GM12878 (cell line): ENCODE data around the gene PGAP3. TPM values are rescaled to one million over a fixed set of nuclear protein-coding genes. Genes with fewer than 3 reads are reported as not detected.
A peak's percentile ranks its signal among the peaks of the same experiment; 100 is the strongest.

Source experiments
- ATAC-seq: fragments of 200-7000 bp; cut with Tn5 transposase; 3 replicates; pipeline ENCODE4 v1.9.1; 2020; ENCODE audit warnings: mild to moderate bottlenecking, moderate library complexity
- Bru-seq: library from RNA; stranded (reverse); fragments of 400-500 nt; gene quantifications from one replicate; lab custom pipeline; 2021; lab: Mats Ljungman, UMichigan
- BruChase-seq, 2 experiments: library from RNA; stranded (reverse); fragments of 400-500 nt; gene quantifications; one replicate each; lab custom pipeline; 2021; lab: Mats Ljungman, UMichigan
- BruUV-seq: library from RNA; stranded (reverse); fragments of 400-500 nt; replicated peaks from 2 replicates; lab custom pipeline; 2021; lab: Mats Ljungman, UMichigan
- CTCF ChIA-PET: fragments of 300-600 bp; sonication (Branson Sonifier 250); formaldehyde crosslinking; extraction: SDS; loops from one replicate; lab custom pipeline; 2021; ENCODE audit warnings: inconsistent platforms; lab: Yijun Ruan, JAX
- POLR2A ChIA-PET: fragments of 350-600 bp; formaldehyde crosslinking; extraction: SDS; loops from one replicate; lab custom pipeline; 2021; ENCODE audit warnings: inconsistent platforms; lab: Charles Lee
- RAD21 ChIA-PET: fragments of 300-600 bp; sonication (Branson Sonifier 250); formaldehyde crosslinking; loops from one replicate; lab custom pipeline; 2023; ENCODE audit warnings: antibody characterized with exemption; ENCODE audit not compliant: unreplicated experiment; lab: Charles Lee
- SMC1A ChIA-PET: fragments of 300-600 bp; sonication (Branson Sonifier 250); formaldehyde crosslinking; loops from one replicate; lab custom pipeline; 2023; ENCODE audit not compliant: unreplicated experiment, uncharacterized antibody; lab: Charles Lee
- DNase-seq: peaks from one replicate; pipeline ENCODE4 v3.0.0-alpha.2; 2011; ENCODE audit warnings: low read depth, low spot score
- FAIRE-seq: peaks from 3 replicates; lab custom pipeline; 2011; peaks lifted over from hg19 to GRCh38; lab: Jason Lieb, UNC
- H2AFZ ChIP-seq: 2 replicates; pipeline ENCODE4 v1.6.0; 2011; ENCODE audit warnings: low read depth, low read length, control low read depth; ENCODE audit not compliant: control insufficient read depth
- H3K27ac ChIP-seq: 2 replicates; pipeline ENCODE4 v1.5.1; 2011; ENCODE audit warnings: control low read depth; ENCODE audit not compliant: control insufficient read depth, insufficient read depth
- H3K27me3 ChIP-seq, 2 experiments: replicated peaks in 1 of 2; 2 replicates each; pipeline versions ENCODE4 v1.6.0 to v1.6.1; 2011; ENCODE audit warnings: low read length in 1 of 2; ENCODE audit not compliant: control insufficient read depth in 2 of 2, insufficient read depth in 2 of 2
- H3K36me3 ChIP-seq, 2 experiments: 2 replicates each; pipeline ENCODE4 v1.5.1; 2011; ENCODE audit warnings: low read length in 1 of 2; ENCODE audit not compliant: control insufficient read depth in 2 of 2, insufficient read depth in 2 of 2
- H3K4me1 ChIP-seq: 2 replicates; pipeline ENCODE4 v1.6.1; 2011; ENCODE audit warnings: mild to moderate bottlenecking, low read length, moderate library complexity, mixed read lengths; ENCODE audit not compliant: control insufficient read depth, insufficient read depth
- H3K4me2 ChIP-seq: 2 replicates; pipeline ENCODE4 v1.6.0; 2011; ENCODE audit warnings: control low read depth; ENCODE audit not compliant: control insufficient read depth, insufficient read depth
- H3K4me3 ChIP-seq: fragments of 200-600 bp; sonication (generic); 2 replicates; pipeline ENCODE4 v1.5.1; 2016
- H3K79me2 ChIP-seq: 2 replicates; pipeline ENCODE4 v1.6.0; 2011; ENCODE audit warnings: low read length; ENCODE audit not compliant: control insufficient read depth, insufficient read depth
- H3K9ac ChIP-seq: 2 replicates; pipeline ENCODE4 v1.8.0; 2011; ENCODE audit warnings: low read length, control low read depth, mixed read lengths; ENCODE audit not compliant: control insufficient read depth, insufficient read depth
- H3K9me3 ChIP-seq: replicated peaks from 3 replicates; pipeline ENCODE4 v1.5.1; 2011; ENCODE audit warnings: mild to moderate bottlenecking, low read length; ENCODE audit not compliant: control insufficient read depth, insufficient read depth
- H4K20me1 ChIP-seq: 2 replicates; pipeline ENCODE4 v1.6.0; 2011; ENCODE audit not compliant: control insufficient read depth, insufficient read depth
- E2F4 ChIP-seq: IDR thresholded peaks from 2 replicates; pipeline ENCODE4 v1.6.1; 2012; ENCODE audit warnings: low read depth, low read length, improper control_type of control experiment
- HCFC1 ChIP-seq: fragments of 150-350 bp; IDR thresholded peaks from 2 replicates; pipeline ENCODE4 v1.6.1; 2014; ENCODE audit warnings: low read length
- RELB ChIP-seq: fragments of 450-650 bp; IDR thresholded peaks from 2 replicates; pipeline ENCODE4 v1.6.1; 2017; ENCODE audit warnings: low read depth, mild to moderate bottlenecking, moderate library complexity
- RUNX3 ChIP-seq: IDR thresholded peaks from 2 replicates; pipeline ENCODE4 v1.6.1; 2012; ENCODE audit warnings: low read length, inconsistent platforms
- TCF3 ChIP-seq: IDR thresholded peaks from 2 replicates; pipeline ENCODE4 v1.6.1; 2012; ENCODE audit warnings: low read depth, mild to moderate bottlenecking, low read length, borderline replicate concordance; ENCODE audit not compliant: insufficient read depth
- YY1 ChIP-seq: IDR thresholded peaks from 2 replicates; pipeline ENCODE4 v1.6.1; 2011; ENCODE audit warnings: low read depth, mild to moderate bottlenecking, low read length
- ZBTB4 ChIP-seq: fragments of 450-650 bp; formaldehyde crosslinking; IDR thresholded peaks from 2 replicates; pipeline ENCODE4 v1.4.0; 2022; ENCODE audit warnings: mild to moderate bottlenecking, moderate library complexity
- ZNF207 ChIP-seq: fragments of 450-650 bp; IDR thresholded peaks from 2 replicates; pipeline ENCODE4 v1.6.1; 2014; ENCODE audit warnings: antibody characterized with exemption, mild to moderate bottlenecking, borderline replicate concordance
- WGBS: methylation state at CpG from one replicate; pipeline ENCODE4 v1.1.6; 2016; ENCODE audit warnings: low lambda C conversion rate; ENCODE audit not compliant: insufficient replicate concordance, insufficient coverage; ENCODE audit errors: missing lambda C conversion rate; 5-methylcytosine and 5-hydroxymethylcytosine counted together
- in situ Hi-C: fragments of 300-500 bp; cut with MboI; formaldehyde crosslinking; loops from 9 replicates; pipeline ENCODE4 v1.14.3; 2018; ENCODE audit warnings: mixed read lengths
- intact Hi-C: fragments of 100-400 bp; cut with micrococcal nuclease; formaldehyde crosslinking; loops from one replicate; pipeline ENCODE4 v1.14.2; 2022; ENCODE audit not compliant: unreplicated experiment
- long read RNA-seq, 2 experiments: library from polyadenylated mRNA; unstranded; transcript quantifications; one replicate each; pipeline ENCODE4 v2.0.0, GENCODE V29; 2019 to 2020
- polyA minus RNA-seq, 3 experiments: library from RNA; depleted of rRNA, polyadenylated mRNA; stranded (reverse); fragments of >200 nt; gene quantifications; 2 replicates each; pipeline ENCODE4 v1.2.3, GENCODE V29; 2011
- polyA plus RNA-seq, 11 experiments: library from polyadenylated mRNA; depleted of rRNA in 4 of 11; unstranded in 6 of 11; stranded (reverse) in 5 of 11; fragments of >200 nt; fragmentation: Nextera tagmentation in 4 of 11; fragmentation: Illumina TruSeq in 1 of 11; extraction: Ambion mirVana in 4 of 11; extraction: Trizol in 1 of 11; gene quantifications; 1 replicate in 1 of 11; 2 replicates in 10 of 11; pipeline versions ENCODE4 v1.2.1 to v1.2.3, GENCODE V29; 2011 to 2016; ENCODE audit warnings: inconsistent platforms in 2 of 11, missing spikeins in 2 of 11, low read depth in 1 of 11
- total RNA-seq, 4 experiments: library from RNA; depleted of rRNA in 3 of 4; stranded (reverse); fragments of >200 nt in 3 of 4; fragmentation: Illumina TruSeq in 1 of 4; extraction: Trizol in 1 of 4; gene quantifications; 2 replicates each; pipeline versions ENCODE4 v1.2.1 to v1.2.3, GENCODE V29; 2013 to 2021
- TF ChIP-seq, protein P1 (sequence below): IDR thresholded peaks from 2 replicates; pipeline ENCODE4 v1.6.1; 2011; ENCODE audit warnings: borderline replicate concordance, low read depth, mild to moderate bottlenecking, moderate library complexity, mixed read lengths, low read length; ENCODE audit not compliant: insufficient read depth; ENCODE audit errors: extremely low read length

PGAP3 gene
- 8.9 and 11.4 TPM in 2 replicates for total RNA-seq (2013; cell fraction: nucleolus; rRNA removed)
- total RNA-seq (2014; rRNA removed) (6.4 and 7.4 TPM in 2 replicates), total RNA-seq (2014; rRNA removed; fragmentation: Illumina TruSeq; extraction: Trizol) (2.7 and 4.3 TPM in 2 replicates), total RNA-seq (2021) (10.0 and 10.5 TPM in 2 replicates), polyA plus RNA-seq (2011; rRNA removed) (2.8 and 6.6 TPM in 2 replicates), polyA plus RNA-seq (2014; fragmentation: Illumina TruSeq; extraction: Trizol) (2.6 and 5.1 TPM in 2 replicates), polyA plus RNA-seq (2014; fragmentation: Nextera tagmentation; extraction: Ambion mirVana) (1 to 10 TPM in 1 of 2 experiments, under 1 TPM in 1; 0.21 to 1.2 TPM), polyA plus RNA-seq (2014; rRNA removed) (5.6 and 8.4 TPM in 2 replicates), polyA plus RNA-seq (2016; fragmentation: Nextera tagmentation; extraction: Ambion mirVana) (1 to 10 TPM; 4.9 to 5.9 TPM), polyA minus RNA-seq (2011; rRNA and poly(A)+ RNA removed) (5.3 and 11.6 TPM in 2 replicates), Bru-seq, nascent RNA (percentile 54 among the genes with signal in this experiment), BruChase-seq, experiment 1, labeled RNA remaining after a 6-hour chase (percentile 61 among the genes with signal in this experiment), BruChase-seq, experiment 2, labeled RNA remaining after a 2-hour chase (percentile 57 among the genes with signal in this experiment)
- 5.0 TPM for polyA plus RNA-seq (2011; ENCODE audit: low read depth)
- 7.8 and 10.7 TPM in 2 replicates for polyA plus RNA-seq (2011; cell fraction: cytosol; rRNA removed)
- polyA plus RNA-seq (2011; cell fraction: nucleus; rRNA removed): 37.7 and 38.6 TPM in 2 replicates
- 7.1 and 9.7 TPM in 2 replicates for polyA plus RNA-seq (2012)
- 2.1 and 4.2 TPM in 2 replicates for polyA minus RNA-seq (2011; cell fraction: cytosol; rRNA and poly(A)+ RNA removed)
- polyA minus RNA-seq (2011; cell fraction: nucleus; rRNA and poly(A)+ RNA removed): 2.8 and 7.3 TPM in 2 replicates
- long read RNA-seq, experiment 1, partial matches to known transcripts: 0 of 2 reads
- long read RNA-seq, experiment 1, other reads (novel, unspliced or antisense): 0 of 2 reads
- long read RNA-seq, experiment 2, partial matches to known transcripts: 0 of 2 reads
- long read RNA-seq, experiment 2, other reads (novel, unspliced or antisense): 2 of 2 reads

- Histone ChIP-seq H3K9ac (peak within 1 kb of the TSS; percentile 80), H3K36me3 (no peaks in the 10 kb centered on the region), H3K4me3 (peak within 1 kb of the TSS; percentile 88), H2AFZ (peak within 1 kb of the TSS; percentile 95), H3K27ac (peak within 1 kb of the TSS; percentile 74), H3K27me3 (no peaks in the 10 kb centered on the region), H3K4me1 (peaks cover 3% of the 10 kb centered on the region; the same call in 1 of the 2 replicates), H3K4me2 (peak within 1 kb of the TSS; percentile 80), H3K9me3 (no peaks in the 10 kb centered on the region), H3K79me2 (no peaks in the 10 kb centered on the region; the same call in 1 of the 2 replicates), H4K20me1 (no peaks in the 10 kb centered on the region)
- ChIA-PET POLR2A (interaction anchor here (0.5 to 1.6 kb wide), 8 partner anchors 9 to 78 kb away, joined by 3 to 9 read pairs (median 4); no protein-coding TSS in a partner anchor), SMC1A (interaction anchor here (0.6 to 2.4 kb wide), 7 partner anchors 12 to 45 kb away, joined by 3 to 11 read pairs (median 4); partner anchors contain the start of genes MIEN1 and PNMT), RAD21 (interaction anchor here (0.9 to 2.2 kb wide), 5 partner anchors 12 to 66 kb away, joined by 3 to 10 read pairs (median 4); partner anchors contain the start of genes MIEN1 and PNMT), CTCF (interaction anchor here (0.6 to 1.9 kb wide), 15 partner anchors 10 to 292 kb away, joined by 3 to 10 read pairs (median 4); partner anchors contain the start of gene PSMD3)
- DNase-seq: peak; percentile 78
- WGBS: 3% methylated on average over 45 of the region's 45 CpGs
- intact Hi-C loops (no loop called here), in situ Hi-C loops (no loop called here)
- peak; percentile 88 for FAIRE-seq
- TSS peak; percentile 98 for BruUV-seq
- peak; percentile 98 for ATAC-seq
- TF ChIP-seq, protein P1, sequence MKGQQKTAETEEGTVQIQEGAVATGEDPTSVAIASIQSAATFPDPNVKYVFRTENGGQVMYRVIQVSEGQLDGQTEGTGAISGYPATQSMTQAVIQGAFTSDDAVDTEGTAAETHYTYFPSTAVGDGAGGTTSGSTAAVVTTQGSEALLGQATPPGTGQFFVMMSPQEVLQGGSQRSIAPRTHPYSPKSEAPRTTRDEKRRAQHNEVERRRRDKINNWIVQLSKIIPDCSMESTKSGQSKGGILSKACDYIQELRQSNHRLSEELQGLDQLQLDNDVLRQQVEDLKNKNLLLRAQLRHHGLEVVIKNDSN: no peak
- TF ChIP-seq TCF3 (no peak), E2F4 (no peak), YY1 (peak; percentile 89), HCFC1 (peak; percentile 65), RUNX3 (no peak; the same call in 1 of the 2 replicates), ZBTB4 (CRISPR knock-in tag) (no peak), ZNF207 (0 out of 2 replicates have a peak, but pooled peaks have one; percentile 72), RELB (peak; percentile 79)
These were observed at the start of gene PGAP3 for GRCh38 chr17:39687546-39688474. Gene PGAP3, minus strand, starts transcription at chr17:39688057. Its CDS starts 43 bp downstream, at chr17:39688014.
